GM18526 (cell line): ENCODE measurements around the gene RPL34.

ENCODE experiments used
- POLR2A ChIP-seq: IDR thresholded peaks from 3 replicates; pipeline ENCODE4 v1.6.1; 2011; ENCODE audit not compliant: insufficient read length; ENCODE audit errors: extremely low read depth

The RPL34 gene

DNA sequence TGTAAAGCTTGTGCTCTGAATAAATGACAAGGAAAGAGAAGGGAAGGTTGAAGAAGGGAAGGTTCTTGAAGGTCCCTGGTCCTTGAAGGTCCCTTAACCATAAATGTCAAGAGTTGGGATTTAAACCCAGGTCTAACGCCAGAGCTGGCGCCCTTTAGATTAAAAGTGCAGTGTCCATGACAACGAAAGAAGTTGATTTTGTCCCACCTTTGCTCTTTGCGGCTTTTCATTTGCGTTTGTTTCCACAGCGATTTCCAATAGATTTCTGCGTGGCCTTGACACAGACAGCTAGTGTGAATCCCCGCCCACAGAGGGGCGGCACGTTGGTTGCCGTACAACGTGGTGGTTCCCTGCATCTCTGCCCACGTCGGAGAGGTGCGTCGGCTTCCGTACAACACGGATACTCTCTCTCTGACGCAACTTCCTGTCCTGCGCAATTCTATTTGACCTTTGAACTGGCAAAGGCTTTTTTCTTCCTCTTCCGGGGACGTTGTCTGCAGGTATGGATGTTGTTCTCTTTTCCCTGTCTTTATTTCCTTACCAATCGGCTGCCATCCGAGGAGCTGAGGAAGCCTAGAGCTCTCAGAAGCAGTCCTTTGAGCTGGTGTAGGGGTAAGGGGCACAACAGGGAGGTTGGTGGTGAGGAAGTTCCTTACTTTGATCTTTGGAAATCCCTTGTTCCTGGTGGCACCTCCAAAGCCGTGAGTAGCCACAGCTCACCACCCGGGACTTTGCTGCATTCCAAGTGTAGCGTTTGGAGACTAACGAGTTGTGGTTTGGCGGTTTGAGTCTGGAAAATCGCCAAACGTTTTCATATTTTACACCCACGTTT, at the start of gene RPL34:
RPL34 (plus strand) TSS at position 476 of the 832 bp plus-strand sequence. CDS start 1,384 bp downstream, outside the sequence.
- peak; percentile 86 for TF ChIP-seq POLR2A

DNA sequence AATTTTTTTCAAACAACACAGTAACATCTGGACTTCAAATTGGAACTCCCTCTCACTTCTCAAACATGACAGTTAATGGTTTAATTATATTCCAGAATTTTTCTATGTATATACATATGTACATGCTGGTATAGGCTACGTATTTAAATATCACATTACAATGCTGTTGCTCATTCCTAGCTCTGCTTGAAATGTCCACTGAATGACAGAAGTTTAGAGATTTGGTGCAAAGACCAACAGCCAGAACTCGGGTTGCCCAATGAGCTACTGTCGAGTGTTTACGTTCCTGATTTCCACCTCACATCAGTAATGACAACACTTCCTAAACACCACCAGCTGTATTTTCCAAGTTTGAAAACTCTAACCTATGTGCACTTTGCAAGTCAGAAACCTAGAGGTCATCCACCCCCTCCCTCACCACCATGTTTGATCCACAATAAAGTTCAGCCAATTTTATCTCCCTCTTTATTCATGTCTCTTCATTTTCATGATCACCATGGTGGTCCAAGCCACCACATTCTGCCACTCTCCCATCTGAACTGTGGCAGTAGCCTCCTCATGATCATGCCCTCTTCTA, 49.3 kb upstream of the RPL34 start:
- no peak for TF ChIP-seq POLR2A

DNA sequence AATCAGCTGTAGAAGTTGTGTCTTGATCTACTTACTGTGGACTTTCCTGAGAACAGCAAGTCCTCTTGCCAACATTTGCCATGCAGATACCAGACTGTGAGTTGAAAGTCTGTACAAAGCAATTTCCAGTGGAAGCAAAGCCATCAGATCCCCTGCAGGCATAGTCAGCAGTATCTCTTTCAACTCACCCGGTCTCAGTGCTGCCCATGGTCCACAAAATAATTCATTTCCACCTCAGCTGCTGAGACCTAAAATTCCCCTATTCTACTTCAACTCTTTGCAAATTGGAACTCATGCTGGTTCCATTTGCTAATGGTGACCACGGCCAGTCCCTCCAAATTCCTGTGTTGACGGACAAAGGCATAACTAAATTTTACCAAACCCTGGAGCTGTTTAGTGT, 46.0 kb upstream of the RPL34 start:
- TF ChIP-seq POLR2A: no peak

DNA sequence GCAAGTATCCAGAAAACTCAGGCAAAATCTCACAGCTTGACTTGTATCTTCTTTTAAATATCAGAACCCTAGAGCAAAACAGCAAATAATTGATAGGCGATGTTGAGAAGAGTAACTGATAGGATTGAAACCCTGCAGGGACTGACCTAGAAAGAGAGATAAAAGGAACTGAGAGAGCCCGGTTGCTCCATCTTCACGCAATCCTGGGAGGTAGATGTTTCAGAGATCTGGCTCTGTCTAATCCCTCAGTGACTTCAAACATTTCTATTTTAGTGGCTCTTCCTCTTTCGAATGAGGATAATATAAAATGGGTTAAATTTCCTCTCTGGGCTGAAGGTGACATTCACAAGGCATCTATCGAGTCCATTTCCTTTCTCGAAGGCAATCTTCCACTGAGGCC, 39.3 kb upstream of the RPL34 start:
- no peak for TF ChIP-seq POLR2A

DNA sequence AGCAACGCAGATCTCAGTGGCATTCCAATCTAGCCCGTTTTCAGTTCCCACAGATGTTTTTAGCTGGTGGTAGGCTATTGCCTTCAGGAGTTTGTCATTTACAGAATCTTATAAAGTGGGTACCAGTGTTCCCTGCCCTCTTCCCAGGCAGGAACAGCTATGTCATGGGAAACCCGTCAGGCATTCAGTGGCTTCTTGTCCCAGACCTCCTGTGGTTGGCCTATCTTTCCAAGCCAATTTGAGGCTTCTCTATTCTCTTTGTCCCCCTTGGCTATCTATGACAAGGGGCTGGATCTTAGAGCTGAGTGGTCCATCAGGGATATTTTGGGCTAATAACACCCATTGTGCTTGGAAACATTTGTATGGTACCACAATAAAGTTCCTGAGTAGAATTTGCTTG, 33.6 kb upstream of the RPL34 start:
- TF ChIP-seq POLR2A: no peak

DNA sequence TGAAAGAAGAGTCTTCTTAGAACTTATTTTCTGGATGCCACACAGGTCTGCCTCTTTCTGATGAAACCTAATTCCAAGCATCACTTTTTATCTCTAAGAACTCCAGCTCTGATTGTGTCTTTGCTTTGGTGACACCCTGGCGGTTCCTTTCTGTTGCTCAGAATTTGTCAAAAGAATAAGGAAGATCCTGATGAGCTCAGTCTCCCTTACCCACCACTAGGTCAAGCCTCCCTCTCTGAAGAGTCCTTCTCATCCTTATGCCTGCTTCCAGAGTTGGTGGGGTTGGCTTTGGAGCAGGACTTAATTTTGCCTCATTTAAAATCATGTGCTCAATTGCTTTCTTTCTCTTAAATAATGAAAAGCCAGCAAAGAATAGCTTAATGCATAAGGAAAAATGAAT, 31.5 kb upstream of the RPL34 start:
- TF ChIP-seq POLR2A: no peak

DNA sequence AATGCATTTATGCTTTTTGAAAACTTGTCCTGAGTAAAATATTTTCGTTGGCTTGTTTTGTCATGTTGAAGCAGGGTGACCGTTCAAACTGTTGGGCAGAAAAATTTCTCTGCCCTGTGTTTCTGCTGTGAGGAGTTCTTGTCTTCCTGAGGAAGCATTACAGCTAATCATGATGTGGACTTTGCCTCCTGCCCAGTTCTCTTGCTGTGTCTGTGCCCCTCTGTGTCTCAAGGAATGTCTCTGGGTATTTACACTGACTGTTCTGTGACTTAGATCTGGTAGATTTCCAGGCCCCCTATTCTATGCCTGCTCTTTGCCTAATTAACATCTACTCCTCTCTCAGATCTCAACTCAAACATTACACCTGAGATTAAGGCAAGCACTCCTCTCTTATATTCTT, 30.4 kb upstream of the RPL34 start:
- TF ChIP-seq POLR2A: no peak

DNA sequence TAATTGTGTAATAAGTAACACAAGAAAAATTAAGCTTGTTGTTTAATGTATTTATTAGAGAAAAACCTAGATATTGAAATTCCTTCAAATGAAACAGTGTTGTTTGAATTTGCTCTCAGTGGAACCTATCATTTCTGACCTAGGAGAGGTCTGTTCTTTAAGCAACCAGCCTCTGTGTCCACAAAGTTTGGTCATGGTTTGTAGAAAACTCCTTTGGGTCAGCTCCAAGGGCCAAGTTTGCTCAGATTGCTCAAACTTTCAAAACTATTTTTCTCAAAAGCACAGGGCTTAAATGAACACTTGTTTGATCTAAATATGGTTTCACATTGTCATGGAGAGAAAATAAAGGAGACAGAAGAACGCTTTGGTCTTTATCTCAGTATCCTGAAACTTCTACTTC, 29.6 kb upstream of the RPL34 start:
- TF ChIP-seq POLR2A: no peak

DNA sequence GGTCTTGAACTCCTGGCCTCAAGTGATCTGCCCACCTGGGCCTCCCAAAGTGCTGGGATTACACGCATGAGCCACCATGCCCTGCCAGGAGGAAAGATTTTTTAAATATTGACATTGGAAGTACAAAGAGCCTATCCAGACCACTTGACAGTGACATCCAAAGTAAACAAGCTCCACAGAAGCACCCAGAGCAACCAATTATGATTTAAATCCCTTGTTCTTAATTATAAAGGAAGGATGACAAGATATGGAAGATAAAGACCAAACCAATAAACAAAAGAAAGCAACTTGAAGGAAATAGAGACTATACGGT, 27.7 kb upstream of the RPL34 start:
- TF ChIP-seq POLR2A: no peak

DNA sequence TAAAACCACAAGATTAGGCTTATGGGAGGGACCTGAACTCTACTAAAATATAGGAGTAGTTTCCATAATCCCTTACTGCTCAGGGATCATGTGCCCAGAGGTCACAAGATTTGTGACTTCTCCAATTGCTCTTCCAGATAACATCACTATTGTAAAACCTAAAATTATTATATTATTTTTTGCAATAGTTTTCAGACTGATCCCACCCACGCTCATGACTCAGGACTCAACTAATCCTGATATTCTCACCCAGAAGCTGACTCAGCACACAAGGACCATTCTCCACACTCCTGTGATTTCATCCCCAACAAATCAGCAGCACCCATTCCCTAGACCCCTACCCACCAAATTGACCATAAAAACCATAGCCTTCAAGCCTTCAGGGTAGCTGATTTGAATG, 24.0 kb upstream of the RPL34 start:
- TF ChIP-seq POLR2A: no peak

DNA sequence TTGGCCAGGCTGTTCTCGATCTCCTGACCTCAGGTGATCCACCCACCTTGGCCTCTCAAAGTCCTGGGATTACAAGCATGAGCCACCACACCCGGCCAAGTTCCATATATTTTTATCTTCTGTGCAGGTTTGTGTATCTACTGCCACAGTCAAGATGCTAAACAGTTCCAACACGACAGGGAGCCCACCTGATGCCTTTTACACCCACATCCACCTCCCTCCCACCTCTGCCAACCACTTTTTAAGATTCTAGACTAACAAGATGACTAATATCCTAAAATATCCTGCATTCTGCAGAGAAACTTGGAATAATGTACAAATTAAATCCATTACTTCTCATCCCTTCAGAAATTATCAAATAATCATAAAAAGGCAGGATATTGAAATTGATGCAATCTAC, 19.3 kb upstream of the RPL34 start:
- no peak for TF ChIP-seq POLR2A

DNA sequence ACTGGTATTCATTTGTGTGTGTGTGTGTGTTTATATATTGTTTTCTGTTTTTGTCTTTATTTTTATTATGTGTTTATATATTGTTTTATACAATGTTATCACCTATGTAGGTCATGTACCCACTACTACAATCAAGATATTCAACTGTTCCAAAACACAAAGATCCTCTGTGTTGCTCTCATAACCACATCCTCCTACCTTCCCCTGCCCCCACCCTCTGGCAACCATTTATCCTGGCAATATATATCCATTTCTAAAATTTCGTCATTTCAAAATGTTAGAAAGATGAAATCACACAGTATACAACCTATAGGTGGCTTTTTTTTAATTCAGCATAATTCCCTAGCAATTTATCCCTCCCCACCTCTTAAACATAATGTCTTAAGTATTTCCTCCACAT, 18.8 kb upstream of the RPL34 start:
- no peak for TF ChIP-seq POLR2A

DNA sequence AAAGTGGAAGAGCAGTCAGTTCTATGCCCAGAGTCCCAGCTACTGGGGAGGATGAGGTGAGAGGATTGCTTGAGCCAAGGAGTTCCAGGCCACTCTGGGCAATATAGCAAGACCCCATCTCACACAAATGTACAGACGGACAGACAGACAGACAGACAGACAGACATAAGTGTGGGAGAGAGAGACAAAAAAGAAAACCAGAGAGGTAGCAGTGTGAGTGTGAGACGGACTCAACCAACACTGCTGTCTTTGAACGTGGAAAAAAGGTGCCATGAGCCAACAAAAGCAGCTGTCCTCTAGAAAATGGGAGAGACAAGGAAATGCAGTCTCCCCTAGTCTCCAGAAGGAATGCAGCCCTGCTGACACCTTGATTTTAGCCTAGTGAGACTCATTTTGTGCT, 18.2 kb upstream of the RPL34 start:
- TF ChIP-seq POLR2A: no peak

DNA sequence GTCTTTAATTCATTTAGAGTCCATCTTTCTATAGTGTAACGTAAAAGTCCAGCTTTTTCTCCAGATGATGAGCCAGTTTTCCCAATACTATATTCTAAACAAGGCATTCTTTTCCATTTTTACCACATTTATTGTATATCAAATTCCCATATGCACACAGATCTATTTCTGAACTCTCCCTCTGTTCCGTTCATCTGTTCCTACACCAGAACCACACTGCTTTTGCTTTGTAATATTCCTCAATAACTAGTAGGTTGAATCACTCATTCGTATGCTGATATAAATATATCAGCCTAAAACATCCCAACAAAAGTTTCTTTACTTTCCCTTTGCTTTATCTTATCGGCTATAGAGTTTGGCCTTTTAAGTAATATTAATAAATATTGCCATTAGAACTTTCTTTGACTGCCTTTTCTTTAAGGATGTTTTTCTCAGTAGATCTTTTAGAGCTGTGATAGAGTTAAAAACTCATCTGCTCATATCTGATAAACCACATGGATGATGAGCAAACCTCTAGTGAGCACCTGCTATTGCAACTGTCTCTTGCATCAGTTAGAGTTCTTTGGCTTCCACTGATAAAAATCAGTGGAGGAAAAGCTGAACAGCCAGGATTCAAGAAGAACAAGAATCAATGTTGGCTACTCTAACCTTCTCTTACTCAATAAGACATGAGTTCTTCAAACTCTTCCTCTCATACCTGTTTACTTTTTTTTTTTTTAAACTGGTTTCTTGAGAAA, 13.1 kb upstream of the RPL34 start:
- no peak for TF ChIP-seq POLR2A

DNA sequence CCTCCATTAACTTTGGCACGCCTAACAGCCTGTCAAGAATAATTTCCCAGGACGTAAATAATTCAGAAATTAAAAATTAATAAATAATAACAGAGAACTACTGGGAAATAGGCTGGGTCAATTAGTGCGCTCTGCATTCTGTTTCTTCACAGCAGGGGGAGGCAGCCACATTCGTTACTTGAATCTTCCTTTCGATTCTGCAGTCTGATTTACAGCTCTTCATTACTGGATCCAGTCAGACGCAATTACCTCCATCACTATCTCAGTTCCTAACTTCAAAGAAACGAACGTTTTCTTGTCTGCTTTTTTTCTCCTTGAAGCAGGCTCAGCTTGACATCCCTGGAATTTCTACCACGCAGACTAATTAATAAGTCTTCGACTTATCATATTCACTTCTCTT, 9.0 kb upstream of the RPL34 start:
- no peak for TF ChIP-seq POLR2A

DNA sequence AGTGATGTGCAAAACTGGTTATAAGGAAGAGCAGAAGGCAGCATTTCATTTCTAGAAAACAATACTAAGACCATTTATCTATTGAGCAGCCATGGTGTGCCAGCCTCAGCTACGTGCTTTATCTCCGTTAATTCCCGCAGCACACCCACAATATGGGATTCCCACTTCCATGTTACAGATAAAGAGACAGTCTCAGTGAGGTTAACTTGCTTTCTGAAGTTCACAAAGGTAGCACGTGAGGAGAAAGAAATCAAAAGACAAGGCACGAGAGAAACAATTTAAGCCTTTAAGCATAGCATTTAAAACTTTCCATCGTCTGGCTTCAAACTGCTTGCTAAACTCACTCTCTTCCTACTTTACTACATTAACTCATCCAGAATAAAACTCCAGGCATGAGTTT, 8.0 kb upstream of the RPL34 start:
- TF ChIP-seq POLR2A: no peak

DNA sequence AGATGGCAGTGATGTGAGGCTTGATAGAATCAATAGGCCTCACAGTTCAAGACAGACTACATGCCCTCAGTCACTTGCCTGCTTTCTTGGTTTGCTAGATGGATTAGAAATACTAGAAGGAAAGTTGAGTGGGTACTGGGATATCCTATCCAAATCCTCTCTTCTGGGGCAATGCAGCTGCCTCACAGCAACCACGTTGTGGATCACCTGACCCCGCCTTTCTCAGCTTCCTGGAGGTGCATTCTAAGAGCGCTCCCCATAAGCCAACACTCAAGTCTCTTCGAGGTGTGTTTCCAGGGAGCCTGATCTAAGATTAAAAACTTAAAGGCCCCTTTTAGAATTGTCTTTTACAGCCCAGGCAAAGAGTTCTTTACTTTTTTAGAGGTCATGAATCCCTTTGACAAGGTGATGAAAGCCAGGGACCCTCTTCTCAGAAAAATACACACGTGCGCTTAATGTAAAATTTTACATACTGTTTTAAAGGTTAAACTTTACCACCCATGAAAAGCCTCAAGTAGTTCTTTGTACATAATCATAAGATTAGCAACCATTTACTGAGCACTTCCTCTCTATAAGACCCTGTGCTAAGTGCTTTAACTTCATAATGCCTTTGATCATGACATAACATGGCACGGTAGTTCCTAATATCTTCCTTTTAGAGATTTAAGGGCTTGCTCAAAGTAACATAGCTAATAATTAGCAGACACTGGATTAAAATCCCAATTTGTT, 840 bp upstream of the RPL34 start:
- no peak for TF ChIP-seq POLR2A
